HG02610 (cell line): ENCODE measurements around the gene GFPT1.

ENCODE experiments used
- ATAC-seq: cut with Tn5 transposase; IDR thresholded peaks from one replicate; pipeline ENCODE4 v1.9.1; 2021; ENCODE audit warnings: mild to moderate bottlenecking, moderate library complexity; ENCODE audit not compliant: unreplicated experiment

The GFPT1 gene

GRCh38 chr2:69292256-69292655, 94.8 kb downstream of the GFPT1 start:
- ATAC-seq: no peak

- ATAC-seq: no peak
Observed at GRCh38 chr2:69291721-69292120, 95.3 kb downstream of the GFPT1 start.

DNA sequence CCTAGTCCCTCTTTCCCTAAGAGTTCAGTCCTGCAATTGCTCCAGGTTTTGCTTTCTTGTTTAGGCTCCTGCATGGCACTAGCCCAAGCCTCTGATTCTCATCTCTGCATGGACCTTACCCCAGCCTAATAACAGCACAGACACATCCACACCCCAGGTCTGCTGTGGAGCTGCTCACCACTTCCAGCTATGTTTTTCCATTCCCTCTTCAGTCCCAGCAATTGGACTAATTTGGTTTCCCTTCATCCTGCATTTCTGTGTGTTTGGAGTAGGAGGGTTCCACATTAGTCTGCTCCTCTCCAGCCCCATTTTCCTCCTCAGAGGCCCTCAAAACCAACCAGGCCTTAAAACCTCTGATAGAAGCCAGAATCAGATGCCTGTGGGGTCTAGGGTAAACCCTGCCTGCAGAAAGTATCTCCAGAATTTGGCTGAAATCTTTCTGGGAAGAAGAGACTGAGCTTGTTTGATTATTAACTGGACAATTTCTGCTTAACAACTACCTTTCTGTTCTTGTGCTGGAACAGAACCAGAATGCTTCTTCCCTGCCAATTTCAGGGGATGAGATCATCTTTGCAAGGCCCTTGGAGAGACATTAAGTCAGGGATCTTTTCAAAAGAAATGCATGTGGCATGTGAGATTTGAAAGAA, 95.9 kb downstream of the GFPT1 start:
- ATAC-seq: no peak

GRCh38 chr2:69288429-69288828, 98.6 kb downstream of the GFPT1 start:
- no peak for ATAC-seq

DNA sequence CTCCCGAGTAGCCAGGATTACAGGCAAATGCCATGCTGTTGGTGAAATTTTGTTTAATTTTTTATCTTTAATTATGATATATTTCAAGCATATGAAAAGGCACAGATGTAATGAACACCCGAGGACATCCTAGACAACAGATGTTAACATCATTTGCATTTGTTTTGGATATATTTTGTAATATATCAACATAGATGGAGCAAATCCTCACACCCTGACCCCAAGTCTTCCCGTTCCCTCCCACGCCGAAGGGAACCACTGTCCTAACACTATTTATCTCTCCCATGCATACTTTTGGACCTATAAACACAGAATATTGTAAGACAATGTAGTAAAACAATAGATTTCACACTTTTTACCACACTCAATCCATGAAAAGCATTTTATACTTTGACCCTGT, 99.5 kb downstream of the GFPT1 start:
- no peak for ATAC-seq

DNA sequence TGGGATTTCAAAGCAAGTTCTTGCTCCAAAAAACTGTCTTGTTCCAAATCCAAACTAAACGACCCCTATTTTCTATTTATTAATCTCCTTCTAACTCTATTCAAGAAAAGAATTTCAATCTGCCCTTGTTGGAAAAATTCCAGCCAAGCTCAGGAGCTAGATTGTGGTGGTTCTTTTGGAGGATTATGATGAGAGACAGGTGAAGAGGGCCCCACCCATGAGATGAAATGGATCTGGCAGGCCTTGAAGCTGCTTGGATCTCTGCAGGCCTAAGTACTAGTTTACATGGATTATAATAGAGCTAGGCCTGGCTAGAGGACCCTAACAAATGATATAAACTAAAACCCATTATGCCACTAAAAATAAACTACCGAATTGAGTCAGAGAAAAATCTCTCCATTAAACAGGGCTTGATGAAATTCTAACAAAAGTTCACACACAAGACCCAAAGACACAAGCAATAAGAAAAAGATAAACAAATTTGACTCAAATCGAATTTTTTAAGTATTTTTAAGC, 101.6 kb downstream of the GFPT1 start:
- ATAC-seq: no peak

GRCh38 chr2:69280796-69281412, 106.1 kb downstream of the GFPT1 start:
- no peak for ATAC-seq

GRCh38 chr2:69279931-69280681, 106.9 kb downstream of the GFPT1 start:
- no peak for ATAC-seq

DNA sequence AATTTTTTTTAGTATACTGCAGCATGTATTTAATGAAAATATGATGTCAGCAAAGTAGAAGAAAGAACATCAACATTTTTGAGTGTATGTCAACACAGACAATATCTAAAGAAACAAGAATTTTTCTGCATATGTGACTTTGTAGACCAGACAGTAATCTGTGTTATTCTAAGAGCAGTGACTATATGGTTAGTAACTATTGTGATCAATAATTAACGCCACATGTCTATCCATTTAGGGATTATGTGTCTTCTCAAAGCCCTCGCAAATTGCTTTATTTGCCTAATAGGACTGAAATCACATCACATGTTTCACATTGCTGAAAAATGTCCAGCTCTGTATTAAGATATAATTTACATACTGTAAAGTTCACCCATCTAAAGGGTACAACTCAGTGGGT, 107.8 kb downstream of the GFPT1 start:
- ATAC-seq: no peak

DNA sequence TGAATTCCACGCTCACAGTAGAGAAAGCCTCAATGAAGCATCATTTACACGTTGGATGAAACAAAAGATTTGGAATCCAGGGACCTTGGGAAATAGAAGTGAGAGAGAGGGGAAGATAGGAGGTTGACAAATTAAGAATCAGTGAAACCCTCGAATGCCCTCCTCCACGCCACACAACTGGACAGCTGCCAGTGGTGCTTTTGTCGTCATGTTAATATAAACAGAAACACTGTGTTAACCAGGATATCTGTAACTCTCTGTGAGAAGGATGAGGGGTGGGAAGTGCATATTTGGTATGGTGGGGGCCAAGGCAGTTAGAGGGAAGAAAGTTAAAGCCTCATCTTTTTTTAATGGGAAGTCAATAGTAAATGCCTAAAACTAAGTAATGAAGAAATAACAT, 108.7 kb downstream of the GFPT1 start:
- ATAC-seq: no peak

DNA sequence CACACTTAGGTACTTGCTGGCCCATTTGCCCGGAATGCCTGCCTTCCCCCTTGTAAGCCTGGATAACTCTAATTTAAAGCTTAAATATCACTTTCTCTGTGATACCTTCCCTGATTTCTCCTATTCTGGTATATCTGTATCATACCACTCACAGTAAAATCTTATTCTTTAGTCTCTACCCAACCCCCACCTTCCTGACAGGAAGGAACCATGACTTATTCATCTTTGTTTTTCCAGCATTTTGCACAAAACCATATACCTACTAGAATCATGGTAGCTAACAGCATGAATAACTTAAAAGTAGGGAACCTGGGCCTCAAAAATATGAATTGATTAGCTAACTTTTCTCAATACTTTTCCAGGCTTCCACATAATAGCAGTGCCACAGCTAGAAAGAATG, 111.5 kb downstream of the GFPT1 start:
- no peak for ATAC-seq

GRCh38 chr2:69272803-69273471, 114.1 kb downstream of the GFPT1 start:
- ATAC-seq: no peak

- ATAC-seq: no peak
Observed at GRCh38 chr2:69271831-69272257, 115.2 kb downstream of the GFPT1 start.
